ENCODE measurements around the gene POMGNT2. TPM values are rescaled to one million over a fixed set of nuclear protein-coding genes. Genes with fewer than 3 reads are reported as not detected.

POMGNT2 gene
- total RNA-seq, 1 donor from 2014 or later, result 13.0 TPM

- no peaks in the 10 kb centered on the region for H3K79me2 ChIP-seq (ENCODE audit: insufficient read depth, low read length)
- H3K4me3 ChIP-seq (ENCODE audit: insufficient read depth, low read depth, low read length), result no peak overlapping the region
- Mint-ChIP-seq H3K27me3 (ENCODE audit: low read depth, unreplicated experiment) (peaks cover 23% of the 10 kb centered on the region), H3K4me3 (ENCODE audit: unreplicated experiment) (no peak overlapping the region), H3K4me1 (ENCODE audit: low read depth, unreplicated experiment) (no peaks in the 10 kb centered on the region), H3K27ac (ENCODE audit: unreplicated experiment) (no peak overlapping the region), H3K9me3 (ENCODE audit: unreplicated experiment) (peaks cover 2% of the 10 kb centered on the region), H3K36me3 (ENCODE audit: low read depth, unreplicated experiment) (no peaks in the 10 kb centered on the region)
- H2AFZ ChIP-seq (ENCODE audit: low read depth, low read length), result no peak overlapping the region
- peak; percentile 63 for DNase-seq (ENCODE audit: low read depth)
- H3K36me3 ChIP-seq (ENCODE audit: insufficient read depth, low read length), result no peaks in the 10 kb centered on the region
- peak; percentile 49 for FAIRE-seq
- peaks cover 23% of the 10 kb centered on the region for H3K27me3 ChIP-seq (ENCODE audit: insufficient read depth, low read length)
- no peaks in the 10 kb centered on the region for H4K20me1 ChIP-seq (ENCODE audit: insufficient read depth, low read length)
- no peak for TF ChIP-seq EZH2 (IDR thresholded peaks at IDR 0.05; ENCODE audit: insufficient read depth, low read length)
- TF ChIP-seq, protein P1, sequence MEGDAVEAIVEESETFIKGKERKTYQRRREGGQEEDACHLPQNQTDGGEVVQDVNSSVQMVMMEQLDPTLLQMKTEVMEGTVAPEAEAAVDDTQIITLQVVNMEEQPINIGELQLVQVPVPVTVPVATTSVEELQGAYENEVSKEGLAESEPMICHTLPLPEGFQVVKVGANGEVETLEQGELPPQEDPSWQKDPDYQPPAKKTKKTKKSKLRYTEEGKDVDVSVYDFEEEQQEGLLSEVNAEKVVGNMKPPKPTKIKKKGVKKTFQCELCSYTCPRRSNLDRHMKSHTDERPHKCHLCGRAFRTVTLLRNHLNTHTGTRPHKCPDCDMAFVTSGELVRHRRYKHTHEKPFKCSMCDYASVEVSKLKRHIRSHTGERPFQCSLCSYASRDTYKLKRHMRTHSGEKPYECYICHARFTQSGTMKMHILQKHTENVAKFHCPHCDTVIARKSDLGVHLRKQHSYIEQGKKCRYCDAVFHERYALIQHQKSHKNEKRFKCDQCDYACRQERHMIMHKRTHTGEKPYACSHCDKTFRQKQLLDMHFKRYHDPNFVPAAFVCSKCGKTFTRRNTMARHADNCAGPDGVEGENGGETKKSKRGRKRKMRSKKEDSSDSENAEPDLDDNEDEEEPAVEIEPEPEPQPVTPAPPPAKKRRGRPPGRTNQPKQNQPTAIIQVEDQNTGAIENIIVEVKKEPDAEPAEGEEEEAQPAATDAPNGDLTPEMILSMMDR (IDR thresholded peaks at IDR 0.05; ENCODE audit: insufficient read depth, low read depth, low read length), result no peak
- no peaks in the 10 kb centered on the region for H3K9me3 ChIP-seq (ENCODE audit: insufficient read depth, low read depth, low read length)
- no peak overlapping the region for H3K27ac ChIP-seq (ENCODE audit: low read depth, low read length)
- no peak overlapping the region for H3K9ac ChIP-seq (ENCODE audit: low read length)
- H3K4me1 ChIP-seq (ENCODE audit: insufficient read depth, low read length), result peaks cover 6% of the 10 kb centered on the region
- H3K4me2 ChIP-seq (ENCODE audit: low read length), result no peak overlapping the region
Observed at GRCh38 chr3:43153216-43154083, 47.6 kb upstream of the POMGNT2 start.

DNA sequence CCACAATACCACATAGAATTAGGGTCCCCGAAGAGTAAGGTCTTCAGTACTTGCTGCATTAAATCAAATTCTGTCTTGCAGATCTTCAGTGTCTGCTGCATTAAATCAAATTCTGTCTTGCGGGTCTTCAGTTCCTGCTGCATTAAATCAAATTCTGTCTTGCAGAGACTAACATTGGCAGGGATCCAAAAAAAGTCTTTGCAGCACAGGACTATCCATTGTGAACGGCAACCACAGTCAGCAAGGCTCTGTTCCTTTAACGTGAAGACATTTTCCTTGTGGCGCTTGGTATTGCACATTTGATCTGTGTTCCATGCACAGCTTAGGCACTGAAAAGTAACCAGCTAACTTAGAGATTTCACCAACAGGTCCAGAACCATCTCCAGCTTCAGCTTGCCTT, 46.8 kb upstream of the POMGNT2 start:
- peaks cover 23% of the 10 kb centered on the region for H3K27me3 ChIP-seq (ENCODE audit: insufficient read depth, low read length)
- Mint-ChIP-seq H3K27ac (ENCODE audit: unreplicated experiment) (no peak overlapping the region), H3K4me1 (ENCODE audit: low read depth, unreplicated experiment) (no peaks in the 10 kb centered on the region), H3K4me3 (ENCODE audit: unreplicated experiment) (no peak overlapping the region), H3K9me3 (ENCODE audit: unreplicated experiment) (peaks cover 2% of the 10 kb centered on the region), H3K27me3 (ENCODE audit: low read depth, unreplicated experiment) (peaks cover 18% of the 10 kb centered on the region), H3K36me3 (ENCODE audit: low read depth, unreplicated experiment) (no peaks in the 10 kb centered on the region)
- H3K9me3 ChIP-seq (ENCODE audit: insufficient read depth, low read depth, low read length), result no peaks in the 10 kb centered on the region
- H3K4me3 ChIP-seq (ENCODE audit: insufficient read depth, low read depth, low read length), result no peak overlapping the region
- H3K4me1 ChIP-seq (ENCODE audit: insufficient read depth, low read length), result peaks cover 6% of the 10 kb centered on the region
- no peaks in the 10 kb centered on the region for H3K79me2 ChIP-seq (ENCODE audit: insufficient read depth, low read length)
- H4K20me1 ChIP-seq (ENCODE audit: insufficient read depth, low read length), result no peaks in the 10 kb centered on the region
- FAIRE-seq (no peak), DNase-seq (ENCODE audit: low read depth) (no peak)
- TF ChIP-seq, protein P1 (IDR thresholded peaks at IDR 0.05; ENCODE audit: insufficient read depth, low read depth, low read length), result no peak
- TF ChIP-seq EZH2 (IDR thresholded peaks at IDR 0.05; ENCODE audit: insufficient read depth, low read length), result no peak
- no peaks in the 10 kb centered on the region for H3K36me3 ChIP-seq (ENCODE audit: insufficient read depth, low read length)
- no peak overlapping the region for H3K27ac ChIP-seq (ENCODE audit: low read depth, low read length)
- H2AFZ ChIP-seq (ENCODE audit: low read depth, low read length), result peak overlapping the region; percentile 37
- no peak overlapping the region for H3K9ac ChIP-seq (ENCODE audit: low read length)
- no peak overlapping the region for H3K4me2 ChIP-seq (ENCODE audit: low read length)

GRCh38 chr3:43148033-43148432, 42.2 kb upstream of the POMGNT2 start:
- FAIRE-seq (no peak), DNase-seq (ENCODE audit: low read depth) (no peak)
- no peak overlapping the region for H3K4me2 ChIP-seq (ENCODE audit: low read length)
- H3K4me1 ChIP-seq (ENCODE audit: insufficient read depth, low read length), result no peaks in the 10 kb centered on the region
- peaks cover 2% of the 10 kb centered on the region for H3K9me3 Mint-ChIP-seq (ENCODE audit: unreplicated experiment)
- H3K9me3 ChIP-seq (ENCODE audit: insufficient read depth, low read depth, low read length), result no peaks in the 10 kb centered on the region
- H4K20me1 ChIP-seq (ENCODE audit: insufficient read depth, low read length), result no peaks in the 10 kb centered on the region
- H3K27ac Mint-ChIP-seq (ENCODE audit: unreplicated experiment), result no peak overlapping the region
- H3K9ac ChIP-seq (ENCODE audit: low read length), result no peak overlapping the region
- no peak overlapping the region for H3K27ac ChIP-seq (ENCODE audit: low read depth, low read length)
- no peak for TF ChIP-seq EZH2 (IDR thresholded peaks at IDR 0.05; ENCODE audit: insufficient read depth, low read length)
- TF ChIP-seq, protein P1 (IDR thresholded peaks at IDR 0.05; ENCODE audit: insufficient read depth, low read depth, low read length), result no peak
- no peaks in the 10 kb centered on the region for H3K4me1 Mint-ChIP-seq (ENCODE audit: low read depth, unreplicated experiment)
- H3K79me2 ChIP-seq (ENCODE audit: insufficient read depth, low read length), result no peaks in the 10 kb centered on the region
- no peak overlapping the region for H3K4me3 Mint-ChIP-seq (ENCODE audit: unreplicated experiment)
- H2AFZ ChIP-seq (ENCODE audit: low read depth, low read length), result no peak overlapping the region
- no peaks in the 10 kb centered on the region for H3K36me3 Mint-ChIP-seq (ENCODE audit: low read depth, unreplicated experiment)
- no peaks in the 10 kb centered on the region for H3K36me3 ChIP-seq (ENCODE audit: insufficient read depth, low read length)
- H3K27me3 ChIP-seq (ENCODE audit: insufficient read depth, low read length), result peaks cover 19% of the 10 kb centered on the region
- H3K4me3 ChIP-seq (ENCODE audit: insufficient read depth, low read depth, low read length), result no peak overlapping the region
- H3K27me3 Mint-ChIP-seq (ENCODE audit: low read depth, unreplicated experiment), result peaks cover 10% of the 10 kb centered on the region

Measured in astrocyte (in vitro differentiated cells and primary cell).